Hypothalamus (tissue), 51 donors: Measurements from ENCODE around the gene SPEM1.

Source experiments
- DNase-seq, 51 donors: peaks; one replicate each; lab custom pipeline; 2025; lab: John Stamatoyannopoulos, UW

The SPEM1 gene

GRCh38 chr17:7396147-7396546 lies 24.0 kb upstream of the SPEM1 start:
- no peak for DNase-seq

- no peak for DNase-seq
These were observed 21.5 kb upstream of the SPEM1 start for GRCh38 chr17:7398612-7399011.

GRCh38 chr17:7403043-7403726 lies 16.9 kb upstream of the SPEM1 start:
- DNase-seq = peak in 3 of 51 donors; percentile 45 to 58 (median 50)

- DNase-seq = peak in 5 of 51 donors; percentile 56 to 84 (median 65)
These were observed 16.5 kb upstream of the SPEM1 start for GRCh38 chr17:7403727-7403976.

- DNase-seq = peak; percentile 89 to 100 (median 99)
These were observed 16.0 kb upstream of the SPEM1 start, which contains the start of gene TMEM256 for GRCh38 chr17:7403977-7404736. Gene TMEM256, minus strand, starts transcription at chr17:7404097. Its CDS starts 13 bp downstream, at chr17:7404084.

GRCh38 chr17:7404737-7405349 lies 15.3 kb upstream of the SPEM1 start:
- peak in 24 of 51 donors; percentile 39 to 98 (median 78) for DNase-seq

- peak in 21 of 51 donors; percentile 10 to 59 (median 37) for DNase-seq
These were observed 14.5 kb upstream of the SPEM1 start for GRCh38 chr17:7405350-7406234.

- peak in 4 of 51 donors; percentile 11 to 16 (median 15) for DNase-seq
These were observed 13.8 kb upstream of the SPEM1 start for GRCh38 chr17:7406235-7406825.

GRCh38 chr17:7407082-7407481 lies 13.0 kb upstream of the SPEM1 start:
- peak in 1 of 51 donors; percentile 19 for DNase-seq

- DNase-seq = no peak
These were observed 12.5 kb upstream of the SPEM1 start, which contains the start of gene NLGN2 for GRCh38 chr17:7407485-7408251. Gene NLGN2, plus strand, starts transcription at chr17:7407845. Its CDS starts 411 bp downstream, at chr17:7408256.

GRCh38 chr17:7408252-7408727 lies 11.8 kb upstream of the SPEM1 start:
- DNase-seq = no peak

GRCh38 chr17:7408863-7409262 lies 11.3 kb upstream of the SPEM1 start:
- DNase-seq = no peak

GRCh38 chr17:7409716-7410115 lies 10.4 kb upstream of the SPEM1 start:
- no peak for DNase-seq

- no peak for DNase-seq
These were observed 9.3 kb upstream of the SPEM1 start for GRCh38 chr17:7410634-7411426.

GRCh38 chr17:7411427-7411750 lies 8.7 kb upstream of the SPEM1 start:
- DNase-seq = no peak

- DNase-seq = no peak
These were observed 6.7 kb upstream of the SPEM1 start for GRCh38 chr17:7413346-7413985.

- DNase-seq = peak in 1 of 51 donors; percentile 4
These were observed 5.3 kb upstream of the SPEM1 start for GRCh38 chr17:7414837-7415236.

GRCh38 chr17:7415784-7416183 lies 4.3 kb upstream of the SPEM1 start:
- no peak for DNase-seq
